Activated naive CD4-positive, alpha-beta T cell treated with anti-CD3 and anti-CD28 coated beads, Interleukin-2, amount 10 ng/mL, durations not matched to agents 7 days and 5 days (primary cell): ENCODE results near the gene ADAM33.
A peak's percentile ranks its signal among the peaks of the same experiment; 100 is the strongest.

ENCODE experiments used
- CTCF ChIA-PET: fragments of 350-600 bp; sonication (Branson Sonifier 250); formaldehyde crosslinking; loops from one replicate; lab custom pipeline; 2021; ENCODE audit warnings: antibody characterized with exemption; lab: Charles Lee
- DNase-seq: peaks from one replicate; pipeline ENCODE4 v3.0.0-alpha.2; 2020
- H3K27ac Mint-ChIP-seq: one replicate; pipeline ENCODE4 v1.8.0; 2021; ENCODE audit warnings: mild to moderate bottlenecking, moderate library complexity, mixed read lengths
- H3K27me3 Mint-ChIP-seq: one replicate; pipeline ENCODE4 v1.8.0; 2021; ENCODE audit warnings: mild to moderate bottlenecking, mixed read lengths
- H3K36me3 Mint-ChIP-seq: one replicate; pipeline ENCODE4 v1.8.0; 2021; ENCODE audit warnings: mixed read lengths
- H3K4me1 Mint-ChIP-seq: one replicate; pipeline ENCODE4 v1.8.0; 2021; ENCODE audit warnings: mixed read lengths
- H3K4me3 Mint-ChIP-seq: one replicate; pipeline ENCODE4 v1.8.0; 2021; ENCODE audit warnings: mild to moderate bottlenecking, moderate library complexity, mixed read lengths
- H3K9me3 Mint-ChIP-seq: one replicate; pipeline ENCODE4 v1.8.0; 2021; ENCODE audit warnings: mixed read lengths

Gene ADAM33

GRCh38 chr20:3687655-3688054 lies 5.8 kb upstream of the ADAM33 start:
- CTCF ChIA-PET = interaction anchor here (1.0 kb wide), 1 partner anchor 68 kb away, joined by 3 read pairs; no protein-coding TSS in a partner anchor
- no peak overlapping the region for H3K27ac Mint-ChIP-seq
- no peaks in the 10 kb centered on the region for H3K9me3 Mint-ChIP-seq
- DNase-seq = no peak
- H3K27me3 Mint-ChIP-seq = peaks cover 59% of the 10 kb centered on the region
- H3K4me3 Mint-ChIP-seq = no peak overlapping the region
- no peaks in the 10 kb centered on the region for H3K36me3 Mint-ChIP-seq
- no peaks in the 10 kb centered on the region for H3K4me1 Mint-ChIP-seq

GRCh38 chr20:3686867-3687321 lies 5.1 kb upstream of the ADAM33 start:
- CTCF ChIA-PET = no interaction called here
- Mint-ChIP-seq H3K27ac (no peak overlapping the region), H3K4me1 (no peaks in the 10 kb centered on the region), H3K27me3 (peaks cover 66% of the 10 kb centered on the region), H3K36me3 (no peaks in the 10 kb centered on the region), H3K9me3 (no peaks in the 10 kb centered on the region), H3K4me3 (no peak overlapping the region)
- DNase-seq = no peak

- no peaks in the 10 kb centered on the region for H3K36me3 Mint-ChIP-seq
These were observed 4.6 kb upstream of the ADAM33 start for GRCh38 chr20:3686421-3686820.

GRCh38 chr20:3685341-3685740 lies 3.5 kb upstream of the ADAM33 start:
- H3K9me3 Mint-ChIP-seq = no peaks in the 10 kb centered on the region
- CTCF ChIA-PET = no interaction called here

More at GRCh38 chr20:3686421-3686820, 4.6 kb upstream of the ADAM33 start:
- Mint-ChIP-seq H3K27me3 (peaks cover 71% of the 10 kb centered on the region), H3K4me3 (no peak overlapping the region), H3K27ac (no peak overlapping the region), H3K9me3 (no peaks in the 10 kb centered on the region), H3K4me1 (no peaks in the 10 kb centered on the region)
- no peak for DNase-seq
- CTCF ChIA-PET = no interaction called here

GRCh38 chr20:3681352-3681930 lies 369 bp downstream of the ADAM33 start:
- no peak overlapping the region for H3K4me3 Mint-ChIP-seq
- peaks cover 3% of the 10 kb centered on the region for H3K4me1 Mint-ChIP-seq
- DNase-seq = no peak
- CTCF ChIA-PET = interaction anchor here (0.6 to 1.1 kb wide), 2 partner anchors 30 to 566 kb away, joined by 3 read pairs; no protein-coding TSS in a partner anchor
- no peak overlapping the region for H3K27ac Mint-ChIP-seq
- no peaks in the 10 kb centered on the region for H3K36me3 Mint-ChIP-seq
- H3K9me3 Mint-ChIP-seq = no peaks in the 10 kb centered on the region
- peaks cover 96% of the 10 kb centered on the region for H3K27me3 Mint-ChIP-seq

More at GRCh38 chr20:3685341-3685740, 3.5 kb upstream of the ADAM33 start:
- Mint-ChIP-seq H3K4me1 (no peaks in the 10 kb centered on the region), H3K27ac (no peak overlapping the region), H3K36me3 (no peaks in the 10 kb centered on the region), H3K27me3 (peaks cover 82% of the 10 kb centered on the region), H3K4me3 (no peak overlapping the region)
- DNase-seq = no peak

- Mint-ChIP-seq H3K27me3 (peaks cover 98% of the 10 kb centered on the region), H3K9me3 (no peaks in the 10 kb centered on the region), H3K4me3 (no peak overlapping the region), H3K36me3 (no peaks in the 10 kb centered on the region), H3K4me1 (peaks cover 3% of the 10 kb centered on the region), H3K27ac (no peak overlapping the region)
- DNase-seq = no peak
- CTCF ChIA-PET = interaction anchor here (0.6 to 1.1 kb wide), 2 partner anchors 30 to 565 kb away, joined by 3 read pairs; no protein-coding TSS in a partner anchor
These were observed 984 bp downstream of the ADAM33 start for GRCh38 chr20:3680701-3681351.

GRCh38 chr20:3679749-3680700 lies 1.8 kb downstream of the ADAM33 start:
- Mint-ChIP-seq H3K36me3 (no peaks in the 10 kb centered on the region), H3K4me3 (no peak overlapping the region), H3K27ac (no peak overlapping the region), H3K27me3 (peaks cover 98% of the 10 kb centered on the region), H3K9me3 (no peaks in the 10 kb centered on the region), H3K4me1 (peaks cover 3% of the 10 kb centered on the region)
- CTCF ChIA-PET = interaction anchor here (0.9 to 1.4 kb wide), 4 partner anchors 28 to 34 kb away, joined by 3 to 4 read pairs (median 4); no protein-coding TSS in a partner anchor
- no peak for DNase-seq

GRCh38 chr20:3678856-3679720 lies 2.7 kb downstream of the ADAM33 start:
- H3K36me3 Mint-ChIP-seq = no peaks in the 10 kb centered on the region
- no peak overlapping the region for H3K4me3 Mint-ChIP-seq
- no peak for DNase-seq
- peaks cover 6% of the 10 kb centered on the region for H3K4me1 Mint-ChIP-seq
- CTCF ChIA-PET = interaction anchor here (0.9 to 1.4 kb wide), 4 partner anchors 29 to 116 kb away, joined by 3 to 4 read pairs (median 4); no protein-coding TSS in a partner anchor
- no peak overlapping the region for H3K27ac Mint-ChIP-seq
- no peaks in the 10 kb centered on the region for H3K9me3 Mint-ChIP-seq
- H3K27me3 Mint-ChIP-seq = peaks cover 99% of the 10 kb centered on the region

- H3K27ac Mint-ChIP-seq = no peak overlapping the region
- H3K4me3 Mint-ChIP-seq = no peak overlapping the region
- no peaks in the 10 kb centered on the region for H3K9me3 Mint-ChIP-seq
- no peaks in the 10 kb centered on the region for H3K36me3 Mint-ChIP-seq
- CTCF ChIA-PET = interaction anchor here (1.0 to 2.5 kb wide), 7 partner anchors 30 to 115 kb away, joined by 3 to 35 read pairs (median 4); no protein-coding TSS in a partner anchor
- H3K4me1 Mint-ChIP-seq = peaks cover 6% of the 10 kb centered on the region
- peaks cover 98% of the 10 kb centered on the region for H3K27me3 Mint-ChIP-seq
- no peak for DNase-seq
These were observed 3.6 kb downstream of the ADAM33 start for GRCh38 chr20:3678198-3678597.

GRCh38 chr20:3677733-3678132 lies 4.1 kb downstream of the ADAM33 start:
- no peak overlapping the region for H3K4me3 Mint-ChIP-seq
- H3K27ac Mint-ChIP-seq = no peak overlapping the region
- peaks cover 98% of the 10 kb centered on the region for H3K27me3 Mint-ChIP-seq
- no peaks in the 10 kb centered on the region for H3K36me3 Mint-ChIP-seq
- peaks cover 9% of the 10 kb centered on the region for H3K4me1 Mint-ChIP-seq
- no peak for DNase-seq
- no peaks in the 10 kb centered on the region for H3K9me3 Mint-ChIP-seq
- CTCF ChIA-PET = interaction anchor here (1.2 to 2.5 kb wide), 6 partner anchors 9 to 114 kb away, joined by 3 to 35 read pairs (median 8); no protein-coding TSS in a partner anchor

GRCh38 chr20:3674995-3675900 lies 6.6 kb downstream of the ADAM33 start:
- no peaks in the 10 kb centered on the region for H3K36me3 Mint-ChIP-seq
- peaks cover 14% of the 10 kb centered on the region for H3K4me1 Mint-ChIP-seq
- CTCF ChIA-PET = interaction anchor here (0.7 to 2.5 kb wide), 9 partner anchors 9 to 113 kb away, joined by 3 to 35 read pairs (median 4); partner anchors contain the start of gene ADISSP
- no peak for DNase-seq
- H3K9me3 Mint-ChIP-seq = no peaks in the 10 kb centered on the region
- no peak overlapping the region for H3K27ac Mint-ChIP-seq
- H3K4me3 Mint-ChIP-seq = no peak overlapping the region
- peaks cover 98% of the 10 kb centered on the region for H3K27me3 Mint-ChIP-seq

- CTCF ChIA-PET = interaction anchor here (0.8 to 1.5 kb wide), 4 partner anchors 37 to 146 kb away, joined by 3 to 6 read pairs (median 4); partner anchors contain the start of gene AP5S1
- H3K4me3 Mint-ChIP-seq = no peak overlapping the region
- no peaks in the 10 kb centered on the region for H3K9me3 Mint-ChIP-seq
- H3K27ac Mint-ChIP-seq = peak overlapping the region; percentile 11
- H3K4me1 Mint-ChIP-seq = peaks cover 14% of the 10 kb centered on the region
- no peaks in the 10 kb centered on the region for H3K36me3 Mint-ChIP-seq
- no peak for DNase-seq
- H3K27me3 Mint-ChIP-seq = peaks cover 98% of the 10 kb centered on the region
These were observed 7.4 kb downstream of the ADAM33 start for GRCh38 chr20:3674447-3674846.
